ENCODE data around the gene PUSL1. TPM values are rescaled to one million over a fixed set of nuclear protein-coding genes. Genes with fewer than 3 reads are reported as not detected.

PUSL1 gene
- total RNA-seq, 6 experiments from 2014 or later, result 5.6 to 21.6 (median 8.4) TPM

DNA sequence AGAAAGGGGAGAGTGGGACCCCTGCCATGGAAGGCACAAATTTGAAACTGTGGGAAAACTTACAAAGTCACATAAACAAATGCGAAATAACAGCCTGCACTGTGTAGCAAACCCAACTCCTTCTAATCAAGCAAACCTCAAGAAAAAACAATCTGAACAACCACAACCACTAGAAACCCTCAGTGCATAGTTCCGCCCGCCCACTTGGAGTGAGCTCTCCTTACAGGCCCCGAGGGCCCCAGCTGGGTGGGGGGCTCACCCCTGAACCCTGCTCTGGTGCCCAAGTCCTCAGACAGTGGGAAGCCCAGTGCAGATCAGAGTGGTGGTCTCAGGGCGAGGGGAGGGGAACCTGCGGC lies 50.9 kb downstream of the PUSL1 start:
- no peaks in the 10 kb centered on the region for H3K4me1 ChIP-seq
- ATAC-seq, result no peak

DNA sequence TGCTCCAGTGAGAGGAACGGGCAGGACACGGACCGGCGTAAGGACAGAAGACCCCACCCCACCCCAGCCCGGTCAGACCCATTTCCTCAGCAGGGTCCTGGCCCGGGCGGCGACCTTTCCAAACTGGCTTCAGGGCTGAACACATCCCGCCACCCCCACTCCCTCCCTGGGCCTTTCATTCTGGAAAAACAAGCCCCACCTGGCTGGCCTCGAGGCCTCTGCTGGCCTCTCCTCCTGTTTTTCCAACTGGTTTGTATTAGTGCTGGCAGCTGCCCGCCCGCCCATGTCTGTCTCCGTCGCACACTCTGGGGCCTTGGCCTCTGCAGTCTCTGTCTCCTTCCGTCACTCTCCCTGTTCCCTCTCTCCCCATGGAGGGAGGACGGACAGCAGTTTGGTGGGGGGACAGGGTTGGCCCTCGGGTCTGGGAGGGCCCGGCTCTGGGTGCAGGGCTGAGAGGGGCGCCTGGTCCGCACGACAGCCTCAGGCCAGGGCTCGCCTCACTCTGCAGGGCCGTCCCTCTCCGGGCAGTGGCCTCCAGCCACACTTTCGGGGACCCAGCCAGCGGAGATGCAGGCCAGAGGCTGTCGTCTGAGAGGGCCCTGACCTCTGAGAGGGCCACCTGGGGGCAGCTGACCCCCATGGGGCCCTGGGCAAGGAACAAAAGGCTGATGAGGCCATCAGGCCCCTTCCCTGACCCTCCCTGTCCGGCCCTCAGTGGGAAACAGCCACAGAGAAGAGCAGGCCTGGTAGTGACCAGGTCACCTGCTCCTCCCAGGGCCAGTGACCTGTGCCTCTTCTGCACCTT lies 51.5 kb downstream of the PUSL1 start:
- Histone ChIP-seq H3K27ac (no peak overlapping the region), H3K27me3 (no peaks in the 10 kb centered on the region)
- DNase-seq, result no peak

More for the DNA sequence above, 50.9 kb downstream of the PUSL1 start:
- Histone ChIP-seq H3K27ac (no peak overlapping the region), H3K4me3 (no peak overlapping the region), H3K36me3 (no peaks in the 10 kb centered on the region), H3K9me3 (no peaks in the 10 kb centered on the region), H3K27me3 (peaks cover 0 to 4% of the 10 kb centered on the region in 2 donors)
- intact Hi-C loops (cut with DNase I), result no loop called here
- WGBS (ENCODE audit: insufficient coverage, low coverage, low lambda C conversion rate, missing lambda C conversion rate), result 48% methylated on average over 4 of the region's 6 CpGs
- TF ChIP-seq, protein P1, sequence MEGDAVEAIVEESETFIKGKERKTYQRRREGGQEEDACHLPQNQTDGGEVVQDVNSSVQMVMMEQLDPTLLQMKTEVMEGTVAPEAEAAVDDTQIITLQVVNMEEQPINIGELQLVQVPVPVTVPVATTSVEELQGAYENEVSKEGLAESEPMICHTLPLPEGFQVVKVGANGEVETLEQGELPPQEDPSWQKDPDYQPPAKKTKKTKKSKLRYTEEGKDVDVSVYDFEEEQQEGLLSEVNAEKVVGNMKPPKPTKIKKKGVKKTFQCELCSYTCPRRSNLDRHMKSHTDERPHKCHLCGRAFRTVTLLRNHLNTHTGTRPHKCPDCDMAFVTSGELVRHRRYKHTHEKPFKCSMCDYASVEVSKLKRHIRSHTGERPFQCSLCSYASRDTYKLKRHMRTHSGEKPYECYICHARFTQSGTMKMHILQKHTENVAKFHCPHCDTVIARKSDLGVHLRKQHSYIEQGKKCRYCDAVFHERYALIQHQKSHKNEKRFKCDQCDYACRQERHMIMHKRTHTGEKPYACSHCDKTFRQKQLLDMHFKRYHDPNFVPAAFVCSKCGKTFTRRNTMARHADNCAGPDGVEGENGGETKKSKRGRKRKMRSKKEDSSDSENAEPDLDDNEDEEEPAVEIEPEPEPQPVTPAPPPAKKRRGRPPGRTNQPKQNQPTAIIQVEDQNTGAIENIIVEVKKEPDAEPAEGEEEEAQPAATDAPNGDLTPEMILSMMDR (IDR thresholded peaks at IDR 0.05), result no peak
- no peak for TF ChIP-seq POLR2A (IDR thresholded peaks at IDR 0.05)
- no peak for DNase-seq

DNA sequence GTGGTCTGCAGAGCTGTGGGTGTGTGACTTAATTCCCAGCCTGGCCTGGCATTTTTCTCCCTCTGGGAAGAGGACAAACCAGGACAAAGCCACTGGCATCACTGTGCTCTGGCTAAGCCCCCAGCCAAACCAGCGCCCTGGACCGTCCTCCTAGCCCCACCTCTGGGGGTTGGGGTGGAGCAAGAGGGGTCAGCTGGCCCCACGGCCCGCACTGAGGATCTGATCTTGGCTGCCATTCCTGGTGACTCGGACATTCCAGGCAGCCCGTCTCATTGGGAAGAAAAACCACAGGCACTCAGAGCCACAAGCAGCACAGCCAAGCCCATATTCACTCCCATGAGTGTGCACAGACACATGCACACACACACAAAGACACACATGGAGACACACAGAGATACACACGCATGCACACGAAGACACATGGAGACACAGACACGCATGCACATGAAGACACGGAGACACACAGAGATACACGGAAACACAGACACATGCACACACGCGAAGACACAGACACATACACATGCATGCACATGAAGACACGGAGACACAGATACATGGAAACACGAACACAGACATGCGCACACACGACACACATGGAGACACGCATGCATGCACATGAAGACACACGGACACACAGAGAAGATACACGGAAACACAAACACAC lies 52.2 kb downstream of the PUSL1 start:
- Histone ChIP-seq H3K4me3 (no peak overlapping the region), H3K4me1 (no peaks in the 10 kb centered on the region), H3K9me3 (no peaks in the 10 kb centered on the region), H3K27me3 (no peaks in the 10 kb centered on the region), H3K36me3 (no peaks in the 10 kb centered on the region), H3K27ac (no peak overlapping the region)
- no peak for DNase-seq
- no peak for TF ChIP-seq POLR2A (IDR thresholded peaks at IDR 0.05)
- TF ChIP-seq, protein P1 (IDR thresholded peaks at IDR 0.05), result no peak
- WGBS (ENCODE audit: insufficient coverage, low coverage, low lambda C conversion rate, missing lambda C conversion rate), result 88% methylated on average over 12 of the region's 20 CpGs
- intact Hi-C loops (cut with DNase I), result no loop called here
- peak in 1 of 4 donors; percentile 11 for ATAC-seq

More for the DNA sequence above, 51.5 kb downstream of the PUSL1 start:
- intact Hi-C loops (cut with DNase I), result no loop called here
- Histone ChIP-seq H3K4me3 (no peak overlapping the region), H3K4me1 (no peaks in the 10 kb centered on the region), H3K9me3 (no peaks in the 10 kb centered on the region), H3K36me3 (no peaks in the 10 kb centered on the region)
- 53% methylated on average over 6 of the region's 28 CpGs for WGBS (ENCODE audit: insufficient coverage, low coverage, low lambda C conversion rate, missing lambda C conversion rate)
- TF ChIP-seq POLR2A (IDR thresholded peaks at IDR 0.05), result no peak
- TF ChIP-seq, protein P1 (IDR thresholded peaks at IDR 0.05), result no peak
- no peak for ATAC-seq

Small RNA genes within 50 kb of the gene (microRNA-seq; reads per million reads assigned to microRNA genes)
- gene MIR6726 (0 to 1.4 reads per million in 2 donors), gene MIR6727 (0 to 0.29 reads per million in 2 donors), gene MIR6808 (0 to 0.64 reads per million in 2 donors)

Small RNA genes within 50 kb of the gene (small RNA-seq; reads per million reads assigned to genes)
- gene MIR6726, result 0 reads per million in 2 experiments

Other genes starting within 250 kb of the PUSL1 start
- not detected for gene RNF223, start 234.3 kb upstream of the PUSL1 start, total RNA-seq
- 1 to 10 TPM; 4.0 to 7.7 (median 6.4) TPM for gene C1orf159, start 192.5 kb upstream of the PUSL1 start, total RNA-seq
- not detected for gene TTLL10, start 134.7 kb upstream of the PUSL1 start, total RNA-seq
- gene TNFRSF18, start 102.0 kb upstream of the PUSL1 start, total RNA-seq, result under 1 TPM in 2 of 6 experiments, not detected in 4; 0.24 to 0.27 TPM
- under 1 TPM in 4 of 6 experiments, not detected in 2; 0.20 to 0.99 (median 0.28) TPM for gene TNFRSF4, start 94.4 kb upstream of the PUSL1 start, total RNA-seq
- 100 to 1,000 TPM; 112 to 148 (median 142) TPM for gene SDF4, start 76.6 kb upstream of the PUSL1 start, total RNA-seq
- 10 to 100 TPM in 2 of 6 experiments, 1 to 10 TPM in 4; 6.3 to 14.3 (median 7.8) TPM for gene B3GALT6, start 76.4 kb upstream of the PUSL1 start, total RNA-seq
- gene C1QTNF12, start 61.9 kb upstream of the PUSL1 start, total RNA-seq, result 1 to 10 TPM in 4 of 6 experiments, under 1 TPM in 1, not detected in 1; 0.40 to 4.0 (median 1.1) TPM
- gene UBE2J2, start 34.7 kb upstream of the PUSL1 start, total RNA-seq, result 10 to 100 TPM; 25.5 to 30.6 (median 26.9) TPM
- gene SCNN1D, start 28.2 kb upstream of the PUSL1 start, total RNA-seq, result 1 to 10 TPM; 1.7 to 6.2 (median 3.4) TPM
- 10 to 100 TPM; 20.1 to 28.0 (median 22.0) TPM for gene ACAP3, start 667 bp upstream of the PUSL1 start, total RNA-seq
- 10 to 100 TPM; 35.1 to 52.4 (median 43.5) TPM for gene INTS11, start 16.1 kb downstream of the PUSL1 start, total RNA-seq
- gene CPTP, start 16.2 kb downstream of the PUSL1 start, total RNA-seq, result 10 to 100 TPM; 26.9 to 57.7 (median 33.1) TPM
- gene TAS1R3, start 22.7 kb downstream of the PUSL1 start, total RNA-seq, result 1 to 10 TPM in 2 of 6 experiments, under 1 TPM in 4; 0.10 to 2.7 (median 0.33) TPM
- gene DVL1, start 40.8 kb downstream of the PUSL1 start, total RNA-seq, result 10 to 100 TPM; 32.7 to 54.6 (median 41.2) TPM
- 10 to 100 TPM in 2 of 6 experiments, 1 to 10 TPM in 4; 2.2 to 11.9 (median 3.3) TPM for gene MXRA8, start 50.0 kb downstream of the PUSL1 start, total RNA-seq
- gene AURKAIP1, start 66.6 kb downstream of the PUSL1 start, total RNA-seq, result 100 to 1,000 TPM in 3 of 6 experiments, 10 to 100 TPM in 3; 70.0 to 140 (median 104) TPM
- 100 to 1,000 TPM in 4 of 6 experiments, 10 to 100 TPM in 2; 80.8 to 127 (median 101) TPM for gene CCNL2, start 90.7 kb downstream of the PUSL1 start, total RNA-seq
- 10 to 100 TPM; 44.1 to 91.2 (median 56.5) TPM for gene MRPL20, start 98.7 kb downstream of the PUSL1 start, total RNA-seq
- under 1 TPM; 0.19 to 0.89 (median 0.35) TPM for gene ANKRD65, start 112.7 kb downstream of the PUSL1 start, total RNA-seq
- 100 to 1,000 TPM in 1 of 6 experiments, 10 to 100 TPM in 5; 39.5 to 195 (median 78.7) TPM for gene VWA1, start 127.1 kb downstream of the PUSL1 start, total RNA-seq
- gene ATAD3C, start 141.1 kb downstream of the PUSL1 start, total RNA-seq, result 1 to 10 TPM in 4 of 6 experiments, under 1 TPM in 2; 0.74 to 3.1 (median 1.9) TPM
- 10 to 100 TPM in 3 of 6 experiments, 1 to 10 TPM in 3; 8.9 to 15.0 (median 10.2) TPM for gene ATAD3B, start 163.2 kb downstream of the PUSL1 start, total RNA-seq
- gene ATAD3A, start 203.6 kb downstream of the PUSL1 start, total RNA-seq, result 10 to 100 TPM; 10.8 to 31.7 (median 13.1) TPM
- gene TMEM240, start 232.0 kb downstream of the PUSL1 start, total RNA-seq, result under 1 TPM in 1 of 6 experiments, not detected in 5; 0.40 TPM

All from right lobe of liver (tissue), 6 donors.